ENCODE data around the gene COL6A3. TPM values are rescaled to one million over a fixed set of nuclear protein-coding genes. Genes with fewer than 3 reads are reported as not detected.

The COL6A3 gene
- total RNA-seq, 1 experiment from 2014 or later, result 0.86 TPM

GRCh38 chr2:237307474-237307873 is 106.5 kb downstream of the COL6A3 start:
- no peak overlapping the region for H3K4me3 ChIP-seq (ENCODE audit: low read depth, low read length, poor library complexity, severe bottlenecking)
- no TSS peak for BruUV-seq (replicated peaks)
- TF ChIP-seq CTCF (conservative IDR thresholded peaks at IDR 0.05; ENCODE audit: low read depth, low read length) (no peak), EZH2 (IDR thresholded peaks at IDR 0.05; ENCODE audit: borderline replicate concordance, low read depth, low read length, poor library complexity, severe bottlenecking) (no peak)
- no peak for DNase-seq (ENCODE audit: low spot score)
- intact Hi-C loops (cut with micrococcal nuclease; ENCODE audit: unreplicated experiment), result no loop called here
- CTCF ChIA-PET, result no interaction called here
- H3K4me1 ChIP-seq (ENCODE audit: insufficient read depth, low read length, poor library complexity, severe bottlenecking), result no peaks in the 10 kb centered on the region
- no peaks in the 10 kb centered on the region for H3K27me3 ChIP-seq (replicated peaks; ENCODE audit: insufficient read depth, low read depth, low read length, poor library complexity)
- H3K27ac ChIP-seq (ENCODE audit: low read depth, low read length, poor library complexity, severe bottlenecking), result no peak overlapping the region
- H3K9me3 ChIP-seq (ENCODE audit: low read depth, low read length, poor library complexity, severe bottlenecking), result no peaks in the 10 kb centered on the region
- POLR2A ChIA-PET (ENCODE audit: low non-redundant PET), result no interaction called here
- no peaks in the 10 kb centered on the region for H3K36me3 ChIP-seq (ENCODE audit: insufficient read depth, low read length, poor library complexity, severe bottlenecking)

- intact Hi-C loops (cut with micrococcal nuclease; ENCODE audit: unreplicated experiment), result no loop called here
- Histone ChIP-seq H3K4me3 (ENCODE audit: low read depth, low read length, poor library complexity, severe bottlenecking) (no peak overlapping the region), H3K4me1 (ENCODE audit: insufficient read depth, low read length, poor library complexity, severe bottlenecking) (no peaks in the 10 kb centered on the region), H3K27me3 (replicated peaks; ENCODE audit: insufficient read depth, low read depth, low read length, poor library complexity) (no peaks in the 10 kb centered on the region), H3K27ac (ENCODE audit: low read depth, low read length, poor library complexity, severe bottlenecking) (no peak overlapping the region), H3K9me3 (ENCODE audit: low read depth, low read length, poor library complexity, severe bottlenecking) (no peaks in the 10 kb centered on the region), H3K36me3 (ENCODE audit: insufficient read depth, low read length, poor library complexity, severe bottlenecking) (no peaks in the 10 kb centered on the region)
- no peak for DNase-seq (ENCODE audit: low spot score)
- no TSS peak for BruUV-seq (replicated peaks)
- TF ChIP-seq CTCF (conservative IDR thresholded peaks at IDR 0.05; ENCODE audit: low read depth, low read length), result no peak
- no peak for TF ChIP-seq EZH2 (IDR thresholded peaks at IDR 0.05; ENCODE audit: borderline replicate concordance, low read depth, low read length, poor library complexity, severe bottlenecking)
- CTCF ChIA-PET, result no interaction called here
- POLR2A ChIA-PET (ENCODE audit: low non-redundant PET), result no interaction called here
Observed at GRCh38 chr2:237306787-237307170, 107.2 kb downstream of the COL6A3 start.

- CTCF ChIA-PET, result no interaction called here
Observed at GRCh38 chr2:237306083-237306786, 107.7 kb downstream of the COL6A3 start.

More at GRCh38 chr2:237306083-237306786, 107.7 kb downstream of the COL6A3 start:
- TF ChIP-seq CTCF (conservative IDR thresholded peaks at IDR 0.05; ENCODE audit: low read depth, low read length), result no peak
- TF ChIP-seq EZH2 (IDR thresholded peaks at IDR 0.05; ENCODE audit: borderline replicate concordance, low read depth, low read length, poor library complexity, severe bottlenecking), result no peak
- no TSS peak for BruUV-seq (replicated peaks)
- H3K9me3 ChIP-seq (ENCODE audit: low read depth, low read length, poor library complexity, severe bottlenecking), result no peaks in the 10 kb centered on the region
- no peak for DNase-seq (ENCODE audit: low spot score)
- POLR2A ChIA-PET (ENCODE audit: low non-redundant PET), result no interaction called here
- intact Hi-C loops (cut with micrococcal nuclease; ENCODE audit: unreplicated experiment), result no loop called here
- H3K4me3 ChIP-seq (ENCODE audit: low read depth, low read length, poor library complexity, severe bottlenecking), result no peak overlapping the region
- no peaks in the 10 kb centered on the region for H3K36me3 ChIP-seq (ENCODE audit: insufficient read depth, low read length, poor library complexity, severe bottlenecking)
- H3K27me3 ChIP-seq (replicated peaks; ENCODE audit: insufficient read depth, low read depth, low read length, poor library complexity), result no peaks in the 10 kb centered on the region
- H3K27ac ChIP-seq (ENCODE audit: low read depth, low read length, poor library complexity, severe bottlenecking), result no peak overlapping the region
- no peaks in the 10 kb centered on the region for H3K4me1 ChIP-seq (ENCODE audit: insufficient read depth, low read length, poor library complexity, severe bottlenecking)

Data from A673 (cell line).